Lower lobe of right lung (tissue), 2 donors: Measurements from ENCODE around the gene LYPD8. TPM values are rescaled to one million over a fixed set of nuclear protein-coding genes. Genes with fewer than 3 reads are reported as not detected.

Experiments used
- ATAC-seq, 2 donors: fragments of 200-7000 bp; cut with Tn5 transposase; one replicate each; pipeline ENCODE4 v1.9.1; 2020 to 2022; ENCODE audit warnings: mild to moderate bottlenecking in 2 of 2, moderate library complexity in 2 of 2
- DNase-seq: peaks from one replicate; pipeline ENCODE4 v3.0.0-alpha.2; 2020
- H3K27ac ChIP-seq: fragments of 200-600 bp; one replicate; pipeline ENCODE4 v1.8.0; 2022
- H3K27me3 ChIP-seq: fragments of 200-600 bp; one replicate; pipeline ENCODE4 v1.8.0; 2022; ENCODE audit warnings: low read depth
- H3K36me3 ChIP-seq: fragments of 200-600 bp; one replicate; pipeline ENCODE4 v1.8.0; 2022; ENCODE audit warnings: mild to moderate bottlenecking
- H3K4me1 ChIP-seq: fragments of 200-600 bp; one replicate; pipeline ENCODE4 v1.8.0; 2022
- H3K4me3 ChIP-seq: fragments of 200-600 bp; one replicate; pipeline ENCODE4 v1.8.0; 2022; ENCODE audit warnings: mild to moderate bottlenecking
- H3K9me3 ChIP-seq: fragments of 200-600 bp; one replicate; pipeline ENCODE4 v1.8.0; 2022
- CTCF ChIP-seq: fragments of 200-600 bp; IDR thresholded peaks from one replicate; pipeline ENCODE4 v1.8.0; 2022; ENCODE audit warnings: antibody characterized with exemption, mild to moderate bottlenecking
- intact Hi-C: fragments of 100-400 bp; cut with DNase I; formaldehyde crosslinking; loops from one replicate; pipeline ENCODE4 v1.11.0; 2022
- total RNA-seq: library from RNA; stranded (reverse); fragmentation: NEBNext Ultra II Directional; extraction: Animal tissue kit (Norgen Biotek cat#: 25700); gene quantifications from one replicate; pipeline ENCODE4 v1.2.1, GENCODE V29; 2021
- donor health status: DM: no; HTN: yes; CAD: no; lungs with severe emphysema.

Gene LYPD8
- total RNA-seq, 1 donor from 2014 or later = not detected

GRCh38 chr1:248739572-248740205 lies 15.9 kb downstream of the LYPD8 start:
- intact Hi-C loops = no loop called here
- ATAC-seq (peak; percentile 21 to 26), DNase-seq (no peak)
- no peaks in the 10 kb centered on the region for H3K9me3 ChIP-seq
- H3K27me3 ChIP-seq = no peaks in the 10 kb centered on the region
- TF ChIP-seq CTCF = no peak
- no peak overlapping the region for H3K27ac ChIP-seq
- H3K4me3 ChIP-seq = no peak overlapping the region
- H3K36me3 ChIP-seq = no peaks in the 10 kb centered on the region
- H3K4me1 ChIP-seq = no peaks in the 10 kb centered on the region

- intact Hi-C loops = no loop called here
- Histone ChIP-seq H3K27ac (no peak overlapping the region), H3K9me3 (no peaks in the 10 kb centered on the region), H3K4me3 (no peak overlapping the region), H3K36me3 (no peaks in the 10 kb centered on the region), H3K4me1 (no peaks in the 10 kb centered on the region), H3K27me3 (no peaks in the 10 kb centered on the region)
- TF ChIP-seq CTCF = no peak
- no peak for DNase-seq
- no peak for ATAC-seq
These were observed 18.1 kb downstream of the LYPD8 start for GRCh38 chr1:248737457-248737856.

- Histone ChIP-seq H3K4me1 (no peaks in the 10 kb centered on the region), H3K36me3 (no peaks in the 10 kb centered on the region), H3K9me3 (no peaks in the 10 kb centered on the region), H3K27ac (no peak overlapping the region), H3K4me3 (no peak overlapping the region), H3K27me3 (no peaks in the 10 kb centered on the region)
- DNase-seq = no peak
- no peak for ATAC-seq
- TF ChIP-seq CTCF = no peak
- intact Hi-C loops = no loop called here
These were observed 18.6 kb downstream of the LYPD8 start for GRCh38 chr1:248736977-248737376.

GRCh38 chr1:248733566-248733965 lies 22.0 kb downstream of the LYPD8 start:
- Histone ChIP-seq H3K27ac (no peak overlapping the region), H3K4me3 (no peak overlapping the region), H3K9me3 (no peaks in the 10 kb centered on the region), H3K4me1 (no peaks in the 10 kb centered on the region), H3K27me3 (no peaks in the 10 kb centered on the region), H3K36me3 (no peaks in the 10 kb centered on the region)
- DNase-seq (no peak), ATAC-seq (no peak)
- no peak for TF ChIP-seq CTCF
- intact Hi-C loops = no loop called here

GRCh38 chr1:248730507-248731335 lies 24.8 kb downstream of the LYPD8 start:
- Histone ChIP-seq H3K27ac (no peak overlapping the region), H3K27me3 (no peaks in the 10 kb centered on the region), H3K4me1 (no peaks in the 10 kb centered on the region), H3K4me3 (no peak overlapping the region), H3K36me3 (no peaks in the 10 kb centered on the region), H3K9me3 (no peaks in the 10 kb centered on the region)
- TF ChIP-seq CTCF = no peak
- ATAC-seq (no peak), DNase-seq (no peak)
- intact Hi-C loops = no loop called here
